Cardiac fibroblast (primary cell): ENCODE data around the gene FRMD5.

Experiments
- DNase-seq, 2 donors: peaks; one replicate each; pipeline versions ENCODE4 v3.0.0 to v3.0.0-alpha.2; 2010; ENCODE audit warnings: low read depth in 2 of 2
- H3K4me3 ChIP-seq, 2 donors: replicated peaks in 1 of 2; 1 replicate in 1 of 2; 2 replicates in 1 of 2; pipeline ENCODE4 v1.5.1; 2011; ENCODE audit warnings: low read depth in 2 of 2, low read length in 2 of 2, mild to moderate bottlenecking in 2 of 2, moderate library complexity in 1 of 2
- TF ChIP-seq, protein P1 (sequence below): IDR thresholded peaks from one replicate; pipeline ENCODE4 v1.5.1; 2011; ENCODE audit warnings: low read depth, mild to moderate bottlenecking, low read length, inconsistent platforms

FRMD5 gene

DNA sequence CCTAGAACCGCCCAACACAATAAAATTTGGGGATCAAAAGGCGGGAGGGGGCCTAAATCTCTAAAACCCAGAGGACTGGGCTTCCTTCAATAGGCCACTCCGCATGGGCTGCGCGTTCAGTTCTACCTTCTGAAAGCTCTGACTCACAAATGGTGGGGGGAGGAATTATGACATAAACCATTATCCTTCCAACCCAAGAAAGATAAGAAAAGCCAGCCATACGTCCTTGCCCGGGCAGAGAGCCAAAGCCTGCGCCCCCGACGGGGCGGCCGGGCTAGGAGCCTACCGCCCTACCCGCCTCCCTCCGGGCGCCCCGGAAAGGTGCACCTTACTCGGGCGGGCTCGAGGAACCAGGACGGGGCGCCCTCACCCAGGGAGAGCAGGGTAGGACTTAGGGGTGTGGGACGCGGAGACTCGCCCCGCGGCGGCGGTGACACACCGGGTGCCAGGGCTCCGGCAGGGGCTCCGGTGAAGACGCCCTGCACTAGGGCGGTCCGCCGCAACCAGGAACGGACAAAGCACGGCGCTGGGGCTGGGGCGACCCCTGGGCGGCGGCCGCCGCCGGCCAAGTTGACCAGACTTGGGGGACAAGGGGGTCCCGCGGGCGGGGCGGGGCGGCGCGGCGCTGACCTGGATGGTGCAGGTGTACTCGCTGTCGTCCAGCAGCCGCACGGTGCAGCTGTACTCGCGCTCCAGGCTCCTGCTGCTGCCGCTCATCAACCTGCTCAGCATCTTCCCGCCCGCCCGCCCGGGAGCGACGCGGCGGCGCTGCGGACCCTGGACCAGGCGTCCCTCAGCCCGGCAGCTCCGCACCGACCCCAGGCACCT is 534 bp downstream of the FRMD5 start:
- peak; percentile 73 to 79 for DNase-seq
- H3K4me3 ChIP-seq, result peak overlapping the region; percentile 64 to 75
- TF ChIP-seq, protein P1, sequence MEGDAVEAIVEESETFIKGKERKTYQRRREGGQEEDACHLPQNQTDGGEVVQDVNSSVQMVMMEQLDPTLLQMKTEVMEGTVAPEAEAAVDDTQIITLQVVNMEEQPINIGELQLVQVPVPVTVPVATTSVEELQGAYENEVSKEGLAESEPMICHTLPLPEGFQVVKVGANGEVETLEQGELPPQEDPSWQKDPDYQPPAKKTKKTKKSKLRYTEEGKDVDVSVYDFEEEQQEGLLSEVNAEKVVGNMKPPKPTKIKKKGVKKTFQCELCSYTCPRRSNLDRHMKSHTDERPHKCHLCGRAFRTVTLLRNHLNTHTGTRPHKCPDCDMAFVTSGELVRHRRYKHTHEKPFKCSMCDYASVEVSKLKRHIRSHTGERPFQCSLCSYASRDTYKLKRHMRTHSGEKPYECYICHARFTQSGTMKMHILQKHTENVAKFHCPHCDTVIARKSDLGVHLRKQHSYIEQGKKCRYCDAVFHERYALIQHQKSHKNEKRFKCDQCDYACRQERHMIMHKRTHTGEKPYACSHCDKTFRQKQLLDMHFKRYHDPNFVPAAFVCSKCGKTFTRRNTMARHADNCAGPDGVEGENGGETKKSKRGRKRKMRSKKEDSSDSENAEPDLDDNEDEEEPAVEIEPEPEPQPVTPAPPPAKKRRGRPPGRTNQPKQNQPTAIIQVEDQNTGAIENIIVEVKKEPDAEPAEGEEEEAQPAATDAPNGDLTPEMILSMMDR, result no peak

DNA sequence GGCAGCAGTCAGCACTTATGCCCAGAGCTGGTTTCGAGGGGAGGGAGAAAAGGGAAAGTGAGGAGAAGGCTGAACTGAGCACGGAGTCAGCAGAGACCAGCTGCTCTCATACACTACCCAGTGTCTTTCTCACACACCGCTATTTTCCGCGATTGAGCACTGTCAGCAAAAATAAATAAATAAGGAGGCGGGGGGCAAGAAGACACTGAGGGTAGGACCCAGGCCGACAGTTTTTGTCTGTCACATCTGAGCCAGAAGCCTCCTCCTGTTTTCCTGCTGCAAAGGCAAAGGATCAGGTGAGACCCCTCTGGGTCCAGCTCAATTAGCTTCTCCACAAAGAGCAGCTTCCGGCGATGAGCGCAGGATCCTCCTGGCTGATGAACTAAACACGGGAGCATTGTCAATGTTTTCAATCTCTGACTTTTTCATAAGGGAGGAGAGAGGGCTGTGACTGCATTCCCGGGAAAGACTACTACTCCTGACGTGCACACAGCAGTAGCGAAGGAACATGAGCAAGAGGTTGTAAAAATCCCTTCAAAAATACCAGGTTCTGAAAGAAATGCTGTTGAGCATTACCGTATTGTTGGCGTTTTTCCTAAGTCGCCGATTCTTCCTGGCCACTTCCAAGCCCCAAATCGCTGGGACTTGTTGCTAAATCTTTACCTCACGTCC is 1.3 kb downstream of the FRMD5 start:
- TF ChIP-seq, protein P1, result no peak
- peak; percentile 38 to 51 for DNase-seq
- peak overlapping the region; percentile 64 to 75 for H3K4me3 ChIP-seq

DNA sequence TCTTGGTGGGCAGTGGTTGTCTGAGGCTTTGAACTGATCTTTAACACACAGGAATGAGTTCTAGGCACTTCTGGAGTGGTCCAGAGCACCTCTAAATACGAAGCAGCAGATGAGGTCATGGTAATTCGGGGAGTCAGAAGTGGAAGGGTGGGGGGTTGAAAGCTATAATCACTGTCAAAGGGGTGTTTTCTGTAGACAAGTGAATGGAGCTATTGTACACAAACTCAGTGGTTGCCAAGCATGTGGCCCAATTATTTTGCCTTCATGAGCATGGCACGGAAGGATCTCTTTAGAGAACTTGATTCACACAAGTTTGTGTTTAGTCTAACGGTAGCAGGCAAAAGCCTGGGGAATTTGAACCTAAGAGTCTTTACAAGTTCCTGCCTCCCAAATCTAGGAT is 6.3 kb downstream of the FRMD5 start:
- DNase-seq, result no peak
- TF ChIP-seq, protein P1, result no peak
- no peak overlapping the region for H3K4me3 ChIP-seq

DNA sequence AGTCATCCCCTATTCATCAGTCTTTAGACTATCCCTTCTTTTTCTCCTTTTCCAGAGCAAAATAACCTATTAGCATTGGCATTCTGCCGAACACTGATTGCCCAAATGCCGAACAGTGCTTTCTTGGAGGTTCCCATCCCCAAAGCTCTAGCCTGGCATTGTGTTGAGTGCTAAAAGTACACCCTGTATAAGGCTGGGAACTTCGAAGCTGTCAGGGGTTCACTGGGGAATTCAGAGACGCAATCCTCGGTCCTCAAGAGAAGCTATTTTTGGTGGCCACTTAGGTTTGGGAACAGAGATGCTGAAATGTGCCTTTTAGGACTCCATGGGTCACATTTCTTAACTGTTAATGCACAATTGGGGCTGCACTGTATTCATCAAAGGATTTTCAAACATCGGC is 8.4 kb downstream of the FRMD5 start:
- H3K4me3 ChIP-seq, result no peak overlapping the region
- no peak for DNase-seq
- TF ChIP-seq, protein P1, result no peak

DNA sequence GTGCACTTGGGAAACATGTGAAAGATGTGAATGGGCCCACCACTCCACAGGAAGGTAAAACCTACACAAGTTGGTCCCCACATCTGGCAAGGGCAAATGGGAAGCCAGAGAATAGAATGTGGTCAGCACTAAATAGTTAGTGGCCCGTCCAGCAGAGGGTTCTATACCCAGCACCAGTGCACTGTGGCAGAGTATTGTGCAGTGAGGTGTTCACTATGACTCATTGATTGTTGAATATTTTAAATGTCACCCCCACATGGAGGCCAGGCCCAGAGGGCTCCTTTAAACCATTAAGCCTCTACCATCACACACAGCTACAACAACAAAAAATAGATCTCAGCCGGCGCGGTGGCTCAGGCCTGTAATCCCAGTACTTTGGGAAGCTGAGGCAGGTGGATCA is 11.7 kb downstream of the FRMD5 start:
- TF ChIP-seq, protein P1, result no peak
- no peak overlapping the region for H3K4me3 ChIP-seq
- no peak for DNase-seq

DNA sequence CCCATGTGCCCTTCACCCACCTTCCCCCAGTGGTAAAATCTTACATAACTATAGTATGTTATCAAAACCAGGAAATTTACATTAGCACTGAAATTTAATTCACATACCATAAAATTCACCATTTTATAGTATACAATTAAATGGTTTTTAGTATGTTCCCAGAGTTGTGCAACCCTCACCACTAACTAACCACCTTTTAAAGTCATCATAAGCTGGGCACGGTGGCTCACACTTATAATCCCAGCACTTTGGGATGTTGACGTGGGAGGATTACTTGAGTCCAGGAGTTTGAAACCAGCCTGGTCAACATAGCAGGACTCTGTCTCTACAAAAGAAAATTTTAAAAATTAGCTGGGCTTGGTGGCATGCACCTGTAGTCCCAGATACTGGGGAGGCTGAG is 13.7 kb downstream of the FRMD5 start:
- H3K4me3 ChIP-seq, result no peak overlapping the region
- TF ChIP-seq, protein P1, result no peak
- DNase-seq, result no peak
